HEK293 (cell line): ENCODE data around the gene PER1.

ENCODE experiments used
- CTCF ChIA-PET: fragments of 350-600 bp; formaldehyde crosslinking; extraction: SDS; loops from one replicate; lab custom pipeline; 2021; ENCODE audit warnings: antibody characterized with exemption; lab: Yijun Ruan, JAX
- POLR2A ChIA-PET: fragments of 300-600 bp; formaldehyde crosslinking; extraction: SDS; loops from one replicate; lab custom pipeline; 2020; ENCODE audit warnings: antibody characterized with exemption, inconsistent platforms; lab: Yijun Ruan, JAX
- H3K27ac ChIP-seq: fragments of 200-500 bp; sonication (Bioruptor generic); 2 replicates; pipeline ENCODE4 v1.5.1; 2014; ENCODE audit warnings: low read depth, low read length, control low read depth, inconsistent platforms; ENCODE audit errors: extremely low read depth
- H3K36me3 ChIP-seq, 2 experiments: fragments of 200-500 bp in 1 of 2; sonication (Bioruptor generic) in 1 of 2; 1 replicate in 1 of 2; 2 replicates in 1 of 2; pipeline ENCODE4 v1.5.1; 2014 to 2017; ENCODE audit warnings: inconsistent platforms in 2 of 2, low read length in 2 of 2; ENCODE audit not compliant: control insufficient read depth in 2 of 2, insufficient read depth in 1 of 2
- H3K4me1 ChIP-seq: fragments of 200-500 bp; sonication (Bioruptor generic); 2 replicates; pipeline ENCODE4 v1.5.1; 2014; ENCODE audit warnings: mild to moderate bottlenecking, low read length, inconsistent platforms; ENCODE audit not compliant: control insufficient read depth, insufficient read depth
- H3K4me3 ChIP-seq: 2 replicates; pipeline ENCODE4 v1.5.1; 2011; ENCODE audit warnings: low read depth, mild to moderate bottlenecking, control low read depth, low read length, moderate library complexity
- H3K9me3 ChIP-seq: fragments of 200-500 bp; sonication (Bioruptor generic); 2 replicates; pipeline ENCODE4 v1.5.1; 2014; ENCODE audit warnings: low read depth, low read length, inconsistent platforms; ENCODE audit not compliant: control insufficient read depth, insufficient read depth
- AEBP2 ChIP-seq: fragments of 450-650 bp; formaldehyde crosslinking; IDR thresholded peaks from 2 replicates; pipeline ENCODE4 v1.5.1; 2016; ENCODE audit warnings: missing biosample characterization, missing genetic modification characterization, borderline replicate concordance
- KLF1 ChIP-seq: fragments of 450-650 bp; formaldehyde crosslinking; IDR thresholded peaks from 2 replicates; pipeline ENCODE4 v1.5.1; 2016; ENCODE audit warnings: missing biosample characterization, missing genetic modification characterization
- KLF7 ChIP-seq: fragments of 450-650 bp; formaldehyde crosslinking; IDR thresholded peaks from 2 replicates; pipeline ENCODE4 v1.5.1; 2016; ENCODE audit warnings: missing biosample characterization, missing genetic modification characterization, borderline replicate concordance
- PBX3 ChIP-seq: sonication (generic); formaldehyde crosslinking; IDR thresholded peaks from 2 replicates; pipeline ENCODE4 v1.8.1; 2022; ENCODE audit warnings: mild to moderate bottlenecking, moderate library complexity, missing genetic modification reagents
- SP7 ChIP-seq: fragments of 450-650 bp; formaldehyde crosslinking; IDR thresholded peaks from 2 replicates; pipeline ENCODE4 v1.5.1; 2016; ENCODE audit warnings: missing biosample characterization, missing genetic modification characterization
- ZFP41 ChIP-seq: fragments of 450-650 bp; formaldehyde crosslinking; IDR thresholded peaks from 2 replicates; pipeline ENCODE4 v1.5.1; 2016; ENCODE audit warnings: missing biosample characterization, missing genetic modification characterization, borderline replicate concordance
- ZNF140 ChIP-seq: fragments of 450-650 bp; formaldehyde crosslinking; IDR thresholded peaks from 2 replicates; pipeline ENCODE4 v1.5.1; 2016; ENCODE audit warnings: missing biosample characterization, missing genetic modification characterization
- ZNF211 ChIP-seq: fragments of 450-650 bp; formaldehyde crosslinking; IDR thresholded peaks from 2 replicates; pipeline ENCODE4 v1.5.1; 2016; ENCODE audit warnings: low read depth, missing biosample characterization, missing genetic modification characterization
- ZNF266 ChIP-seq: fragments of 450-650 bp; formaldehyde crosslinking; IDR thresholded peaks from 2 replicates; pipeline ENCODE4 v1.5.1; 2016; ENCODE audit warnings: missing biosample characterization, missing genetic modification characterization, low read depth
- ZNF37A ChIP-seq: fragments of 450-650 bp; IDR thresholded peaks from 2 replicates; pipeline ENCODE4 v1.5.1; 2018; ENCODE audit warnings: missing biosample characterization, missing genetic modification characterization
- ZNF530 ChIP-seq: fragments of 450-650 bp; formaldehyde crosslinking; IDR thresholded peaks from 2 replicates; pipeline ENCODE4 v1.5.1; 2016; ENCODE audit warnings: low read depth, missing biosample characterization, missing genetic modification characterization
- ZNF560 ChIP-seq: fragments of 450-650 bp; formaldehyde crosslinking; IDR thresholded peaks from 2 replicates; pipeline ENCODE4 v1.5.1; 2017; ENCODE audit warnings: missing biosample characterization, missing genetic modification characterization, borderline replicate concordance
- ZNF677 ChIP-seq: fragments of 450-650 bp; IDR thresholded peaks from 2 replicates; pipeline ENCODE4 v1.5.0; 2018; ENCODE audit warnings: missing biosample characterization, mild to moderate bottlenecking, missing genetic modification characterization, moderate library complexity
- ZNF692 ChIP-seq: fragments of 450-650 bp; formaldehyde crosslinking; IDR thresholded peaks from 2 replicates; pipeline ENCODE4 v1.5.1; 2016; ENCODE audit warnings: missing biosample characterization, missing genetic modification characterization
- ZNF76 ChIP-seq: fragments of 450-650 bp; formaldehyde crosslinking; IDR thresholded peaks from 2 replicates; pipeline ENCODE4; 2016; ENCODE audit warnings: low read depth, missing biosample characterization, missing genetic modification characterization, borderline replicate concordance
- ZSCAN23 ChIP-seq: fragments of 450-650 bp; formaldehyde crosslinking; IDR thresholded peaks from 2 replicates; pipeline ENCODE4 v1.5.1; 2016; ENCODE audit warnings: missing biosample characterization, missing genetic modification characterization
- TF ChIP-seq, protein P1 (sequence below): fragments of 450-650 bp; formaldehyde crosslinking; IDR thresholded peaks from 2 replicates; pipeline ENCODE4 v1.5.1; 2016; ENCODE audit warnings: missing biosample characterization, missing genetic modification characterization
- TF ChIP-seq, protein P2 (sequence below): fragments of 450-650 bp; formaldehyde crosslinking; IDR thresholded peaks from 2 replicates; pipeline ENCODE4 v1.5.1; 2017; ENCODE audit warnings: missing biosample characterization, missing genetic modification characterization
- TF ChIP-seq, protein P3 (sequence below): fragments of 450-650 bp; formaldehyde crosslinking; IDR thresholded peaks from 2 replicates; pipeline ENCODE4 v1.5.1; 2016; ENCODE audit warnings: missing biosample characterization, missing genetic modification characterization, borderline replicate concordance

The PER1 gene

GRCh38 chr17:8118769-8119580, 33.2 kb downstream of the PER1 start (continued):
- TF ChIP-seq PBX3 (CRISPR knock-in tag) (no peak), ZSCAN23 (tag by site-specific recombination) (no peak)

GRCh38 chr17:8117980-8118768, 34.0 kb downstream of the PER1 start, which contains the start of gene ALOXE3:
ALOXE3 (minus strand) TSS chr17:8118514; CDS start chr17:8117990, 524 bp downstream.
- Histone ChIP-seq H3K4me3 (peak within 1 kb of the TSS; percentile 48), H3K9me3 (no peaks in the 10 kb centered on the region), H3K36me3 (no peaks in the 10 kb centered on the region), H3K4me1 (no peaks in the 10 kb centered on the region; the same call in 1 of the 2 replicates), H3K27ac (peak within 1 kb of the TSS; percentile 72)
- ChIA-PET CTCF (interaction anchor here (0.5 to 3.5 kb wide), 28 partner anchors 9 to 627 kb away, joined by 3 to 81 read pairs (median 8); partner anchors contain the start of gene ALOX12B), POLR2A (interaction anchor here (0.5 to 3.5 kb wide), 10 partner anchors 20 to 130 kb away, joined by 3 to 32 read pairs (median 11); partner anchors contain the start of genes AURKB, CTC1 and PFAS)
- TF ChIP-seq, protein P1, sequence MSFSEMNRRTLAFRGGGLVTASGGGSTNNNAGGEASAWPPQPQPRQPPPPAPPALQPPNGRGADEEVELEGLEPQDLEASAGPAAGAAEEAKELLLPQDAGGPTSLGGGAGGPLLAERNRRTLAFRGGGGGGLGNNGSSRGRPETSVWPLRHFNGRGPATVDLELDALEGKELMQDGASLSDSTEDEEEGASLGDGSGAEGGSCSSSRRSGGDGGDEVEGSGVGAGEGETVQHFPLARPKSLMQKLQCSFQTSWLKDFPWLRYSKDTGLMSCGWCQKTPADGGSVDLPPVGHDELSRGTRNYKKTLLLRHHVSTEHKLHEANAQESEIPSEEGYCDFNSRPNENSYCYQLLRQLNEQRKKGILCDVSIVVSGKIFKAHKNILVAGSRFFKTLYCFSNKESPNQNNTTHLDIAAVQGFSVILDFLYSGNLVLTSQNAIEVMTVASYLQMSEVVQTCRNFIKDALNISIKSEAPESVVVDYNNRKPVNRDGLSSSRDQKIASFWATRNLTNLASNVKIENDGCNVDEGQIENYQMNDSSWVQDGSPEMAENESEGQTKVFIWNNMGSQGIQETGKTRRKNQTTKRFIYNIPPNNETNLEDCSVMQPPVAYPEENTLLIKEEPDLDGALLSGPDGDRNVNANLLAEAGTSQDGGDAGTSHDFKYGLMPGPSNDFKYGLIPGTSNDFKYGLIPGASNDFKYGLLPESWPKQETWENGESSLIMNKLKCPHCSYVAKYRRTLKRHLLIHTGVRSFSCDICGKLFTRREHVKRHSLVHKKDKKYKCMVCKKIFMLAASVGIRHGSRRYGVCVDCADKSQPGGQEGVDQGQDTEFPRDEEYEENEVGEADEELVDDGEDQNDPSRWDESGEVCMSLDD (tag by site-specific recombination) = no peak; the same call in none of the 2 replicates
- TF ChIP-seq KLF7 (tag by site-specific recombination) = no peak
- TF ChIP-seq, protein P2, sequence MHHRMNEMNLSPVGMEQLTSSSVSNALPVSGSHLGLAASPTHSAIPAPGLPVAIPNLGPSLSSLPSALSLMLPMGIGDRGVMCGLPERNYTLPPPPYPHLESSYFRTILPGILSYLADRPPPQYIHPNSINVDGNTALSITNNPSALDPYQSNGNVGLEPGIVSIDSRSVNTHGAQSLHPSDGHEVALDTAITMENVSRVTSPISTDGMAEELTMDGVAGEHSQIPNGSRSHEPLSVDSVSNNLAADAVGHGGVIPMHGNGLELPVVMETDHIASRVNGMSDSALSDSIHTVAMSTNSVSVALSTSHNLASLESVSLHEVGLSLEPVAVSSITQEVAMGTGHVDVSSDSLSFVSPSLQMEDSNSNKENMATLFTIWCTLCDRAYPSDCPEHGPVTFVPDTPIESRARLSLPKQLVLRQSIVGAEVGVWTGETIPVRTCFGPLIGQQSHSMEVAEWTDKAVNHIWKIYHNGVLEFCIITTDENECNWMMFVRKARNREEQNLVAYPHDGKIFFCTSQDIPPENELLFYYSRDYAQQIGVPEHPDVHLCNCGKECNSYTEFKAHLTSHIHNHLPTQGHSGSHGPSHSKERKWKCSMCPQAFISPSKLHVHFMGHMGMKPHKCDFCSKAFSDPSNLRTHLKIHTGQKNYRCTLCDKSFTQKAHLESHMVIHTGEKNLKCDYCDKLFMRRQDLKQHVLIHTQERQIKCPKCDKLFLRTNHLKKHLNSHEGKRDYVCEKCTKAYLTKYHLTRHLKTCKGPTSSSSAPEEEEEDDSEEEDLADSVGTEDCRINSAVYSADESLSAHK (tag by site-specific recombination) = no peak
- no peak for TF ChIP-seq AEBP2 (tag by site-specific recombination)
- 0 out of 2 replicates have a peak, but pooled peaks have one; percentile 24 for TF ChIP-seq KLF1 (tag by site-specific recombination)
- TF ChIP-seq ZNF692 (tag by site-specific recombination) = no peak
- no peak for TF ChIP-seq ZNF266 (tag by site-specific recombination)
- no peak for TF ChIP-seq ZNF211 (tag by site-specific recombination)
- TF ChIP-seq ZNF560 (tag by site-specific recombination) = no peak
- no peak for TF ChIP-seq ZNF677 (tag by site-specific recombination)
- TF ChIP-seq ZNF140 (tag by site-specific recombination) = no peak
- TF ChIP-seq ZNF530 (tag by site-specific recombination) = no peak
- peak; percentile 91 for TF ChIP-seq SP7 (tag by site-specific recombination)
- no peak for TF ChIP-seq ZNF76 (tag by site-specific recombination)
- TF ChIP-seq, protein P3, sequence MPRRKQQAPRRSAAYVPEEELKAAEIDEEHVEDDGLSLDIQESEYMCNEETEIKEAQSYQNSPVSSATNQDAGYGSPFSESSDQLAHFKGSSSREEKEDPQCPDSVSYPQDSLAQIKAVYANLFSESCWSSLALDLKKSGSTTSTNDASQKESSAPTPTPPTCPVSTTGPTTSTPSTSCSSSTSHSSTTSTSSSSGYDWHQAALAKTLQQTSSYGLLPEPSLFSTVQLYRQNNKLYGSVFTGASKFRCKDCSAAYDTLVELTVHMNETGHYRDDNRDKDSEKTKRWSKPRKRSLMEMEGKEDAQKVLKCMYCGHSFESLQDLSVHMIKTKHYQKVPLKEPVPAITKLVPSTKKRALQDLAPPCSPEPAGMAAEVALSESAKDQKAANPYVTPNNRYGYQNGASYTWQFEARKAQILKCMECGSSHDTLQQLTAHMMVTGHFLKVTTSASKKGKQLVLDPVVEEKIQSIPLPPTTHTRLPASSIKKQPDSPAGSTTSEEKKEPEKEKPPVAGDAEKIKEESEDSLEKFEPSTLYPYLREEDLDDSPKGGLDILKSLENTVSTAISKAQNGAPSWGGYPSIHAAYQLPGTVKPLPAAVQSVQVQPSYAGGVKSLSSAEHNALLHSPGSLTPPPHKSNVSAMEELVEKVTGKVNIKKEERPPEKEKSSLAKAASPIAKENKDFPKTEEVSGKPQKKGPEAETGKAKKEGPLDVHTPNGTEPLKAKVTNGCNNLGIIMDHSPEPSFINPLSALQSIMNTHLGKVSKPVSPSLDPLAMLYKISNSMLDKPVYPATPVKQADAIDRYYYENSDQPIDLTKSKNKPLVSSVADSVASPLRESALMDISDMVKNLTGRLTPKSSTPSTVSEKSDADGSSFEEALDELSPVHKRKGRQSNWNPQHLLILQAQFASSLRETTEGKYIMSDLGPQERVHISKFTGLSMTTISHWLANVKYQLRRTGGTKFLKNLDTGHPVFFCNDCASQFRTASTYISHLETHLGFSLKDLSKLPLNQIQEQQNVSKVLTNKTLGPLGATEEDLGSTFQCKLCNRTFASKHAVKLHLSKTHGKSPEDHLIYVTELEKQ (tag by site-specific recombination) = no peak; the same call in 1 of the 2 replicates
- no peak for TF ChIP-seq ZFP41
- no peak for TF ChIP-seq ZNF37A (tag by site-specific recombination)
